GM21447 (cell line): ENCODE data around the gene GPX4.
"Not testable (repeated sequence)": the region's sequence is repeated elsewhere in the genome, so short reads cannot be mapped to it uniquely, and the experiment has no call there.

ENCODE experiments used
- ATAC-seq: cut with Tn5 transposase; IDR thresholded peaks from one replicate; pipeline ENCODE4 v1.9.1; 2021; ENCODE audit not compliant: unreplicated experiment

GPX4 gene

GRCh38 chr19:1113986-1114483 lies 10.2 kb downstream of the GPX4 start:
- no peak for ATAC-seq

- ATAC-seq, result not testable (repeated sequence)
Measured at GRCh38 chr19:1114728-1115127, 10.9 kb downstream of the GPX4 start.

GRCh38 chr19:1115646-1116420 lies 12.0 kb downstream of the GPX4 start:
- no peak for ATAC-seq

- ATAC-seq, result no peak
Measured at GRCh38 chr19:1116726-1117581, 13.2 kb downstream of the GPX4 start.

- ATAC-seq, result no peak
Measured at GRCh38 chr19:1117654-1118053, 13.9 kb downstream of the GPX4 start.

GRCh38 chr19:1118999-1119398 lies 15.2 kb downstream of the GPX4 start:
- ATAC-seq, result no peak

GRCh38 chr19:1119475-1120217 lies 15.9 kb downstream of the GPX4 start:
- no peak for ATAC-seq

- ATAC-seq, result no peak
Measured at GRCh38 chr19:1121395-1121794, 17.6 kb downstream of the GPX4 start.

GRCh38 chr19:1122021-1122971 lies 18.5 kb downstream of the GPX4 start:
- ATAC-seq, result no peak

GRCh38 chr19:1122972-1123363 lies 19.2 kb downstream of the GPX4 start:
- no peak for ATAC-seq

- no peak for ATAC-seq
Measured at GRCh38 chr19:1123381-1123780, 19.6 kb downstream of the GPX4 start.

- no peak for ATAC-seq
Measured at GRCh38 chr19:1123885-1124677, 20.3 kb downstream of the GPX4 start.

GRCh38 chr19:1125601-1126467 lies 22.0 kb downstream of the GPX4 start:
- no peak for ATAC-seq

GRCh38 chr19:1126984-1127760 lies 23.4 kb downstream of the GPX4 start:
- ATAC-seq, result no peak

GRCh38 chr19:1128106-1128505 lies 24.3 kb downstream of the GPX4 start:
- ATAC-seq, result no peak

- ATAC-seq, result not testable (repeated sequence)
Measured at GRCh38 chr19:1129084-1129483, 25.3 kb downstream of the GPX4 start.

GRCh38 chr19:1129535-1129934 lies 25.7 kb downstream of the GPX4 start:
- no peak for ATAC-seq
